Measurements from ENCODE around the gene C2CD4B. TPM values are rescaled to one million over a fixed set of nuclear protein-coding genes. Genes with fewer than 3 reads are reported as not detected.

C2CD4B gene
- total and polyA plus RNA-seq, 2 of the 13 experiments (the other 11 are each of a cell fraction or from before 2014, with no cell fraction given): not detected

DNA sequence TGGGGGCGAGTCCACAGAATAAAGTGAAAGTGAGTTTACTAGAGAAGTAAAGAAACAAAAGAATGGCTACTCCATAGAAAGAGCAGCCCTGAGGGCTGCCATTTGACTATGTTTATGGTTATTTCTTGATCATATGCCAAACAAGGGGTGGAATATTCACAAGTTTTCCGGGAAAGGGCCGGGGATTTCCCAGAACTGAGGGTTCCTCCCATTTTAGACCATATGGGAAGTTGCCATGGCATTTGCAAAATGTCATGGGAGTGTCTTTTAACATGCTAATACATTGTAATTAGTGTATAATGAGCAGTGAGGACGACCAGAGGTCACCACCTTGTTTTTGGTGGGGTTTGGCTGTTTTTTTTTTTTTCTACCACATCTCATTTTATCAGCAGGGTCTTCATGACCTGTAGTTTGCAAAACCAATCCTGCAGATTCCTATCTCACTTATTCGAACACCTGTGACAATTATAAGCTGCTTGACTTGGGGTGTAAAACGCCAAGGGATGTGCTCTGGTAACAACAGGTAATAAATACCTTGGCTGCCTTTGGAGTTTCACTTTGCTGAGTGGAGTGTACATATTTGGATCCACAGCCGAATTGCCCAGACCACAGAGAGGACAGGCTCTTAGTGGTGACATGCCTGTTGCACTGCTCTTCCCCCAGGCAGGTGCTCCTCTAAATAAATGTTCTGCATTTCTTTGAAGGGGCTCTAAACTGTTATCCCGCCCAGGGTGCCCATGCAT, 43.6 kb downstream of the C2CD4B start:
- POLR2A ChIA-PET: no interaction called here
- no peak overlapping the region for H2AFZ ChIP-seq (ENCODE audit: low read length)
- peaks cover 0 to 7% of the 10 kb centered on the region in 2 experiments; a peak in 3 of 5 replicates for H3K27me3 ChIP-seq (ENCODE audit: control insufficient read depth in 1 of 2, insufficient read depth in 2 of 2, low read length in 2 of 2)
- H3K36me3 ChIP-seq (replicated peaks in 1 of 2; ENCODE audit: control insufficient read depth in 1 of 2, insufficient read depth in 2 of 2, low read length in 2 of 2): no peaks in the 10 kb centered on the region
- no peaks in the 10 kb centered on the region for H3K9me3 ChIP-seq (ENCODE audit: low read length)
- DNase-seq (ENCODE audit: low spot score) (no peak), FAIRE-seq (no peak), ATAC-seq (no peak)
- no peak overlapping the region for H3K4me3 ChIP-seq (replicated peaks in 1 of 3; ENCODE audit: insufficient read depth in 1 of 3, low read depth in 2 of 3, low read length in 3 of 3)
- H3K9ac ChIP-seq (ENCODE audit: insufficient read depth, low read depth, low read length): no peak overlapping the region
- 12% methylated on average over 8 of the region's 8 CpGs for WGBS (ENCODE audit: low lambda C conversion rate)
- H4K20me1 ChIP-seq (ENCODE audit: insufficient read depth, low read length): no peaks in the 10 kb centered on the region
- no TSS peak for BruUV-seq (replicated peaks)
- H3K79me2 ChIP-seq (ENCODE audit: insufficient read depth, low read length): no peaks in the 10 kb centered on the region
- CTCF ChIA-PET (ENCODE audit: low intra/inter-chr PET ratio, low total read pairs): no interaction called here
- H3K4me2 ChIP-seq (ENCODE audit: low read depth, low read length): peak overlapping the region; percentile 32; the same call in 1 of the 2 replicates
- no peak overlapping the region for H3K27ac ChIP-seq (ENCODE audit: extremely low read length, insufficient read depth, low read length)
- H3K4me1 ChIP-seq (ENCODE audit: insufficient read depth, low read length): peaks cover 25% of the 10 kb centered on the region
- in situ Hi-C loops (cut with HindIII; ENCODE audit: extremely low pct_ligation_motif_present, low pct_unique_long_range_greater_than_20kb) (no loop called here), intact Hi-C loops (cut with micrococcal nuclease; ENCODE audit: unreplicated experiment) (no loop called here)
- TF ChIP-seq, protein P1, sequence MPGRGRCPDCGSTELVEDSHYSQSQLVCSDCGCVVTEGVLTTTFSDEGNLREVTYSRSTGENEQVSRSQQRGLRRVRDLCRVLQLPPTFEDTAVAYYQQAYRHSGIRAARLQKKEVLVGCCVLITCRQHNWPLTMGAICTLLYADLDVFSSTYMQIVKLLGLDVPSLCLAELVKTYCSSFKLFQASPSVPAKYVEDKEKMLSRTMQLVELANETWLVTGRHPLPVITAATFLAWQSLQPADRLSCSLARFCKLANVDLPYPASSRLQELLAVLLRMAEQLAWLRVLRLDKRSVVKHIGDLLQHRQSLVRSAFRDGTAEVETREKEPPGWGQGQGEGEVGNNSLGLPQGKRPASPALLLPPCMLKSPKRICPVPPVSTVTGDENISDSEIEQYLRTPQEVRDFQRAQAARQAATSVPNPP (CRISPR knock-in tag; IDR thresholded peaks at IDR 0.05): no peak
- no peak for TF ChIP-seq ZNF382 (CRISPR knock-in tag; IDR thresholded peaks at IDR 0.05; ENCODE audit: borderline replicate concordance)
- TF ChIP-seq, protein P2, sequence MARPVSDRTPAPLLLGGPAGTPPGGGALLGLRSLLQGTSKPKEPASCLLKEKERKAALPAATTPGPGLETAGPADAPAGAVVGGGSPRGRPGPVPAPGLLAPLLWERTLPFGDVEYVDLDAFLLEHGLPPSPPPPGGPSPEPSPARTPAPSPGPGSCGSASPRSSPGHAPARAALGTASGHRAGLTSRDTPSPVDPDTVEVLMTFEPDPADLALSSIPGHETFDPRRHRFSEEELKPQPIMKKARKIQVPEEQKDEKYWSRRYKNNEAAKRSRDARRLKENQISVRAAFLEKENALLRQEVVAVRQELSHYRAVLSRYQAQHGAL (CRISPR knock-in tag; IDR thresholded peaks at IDR 0.05; ENCODE audit: not compliant biosample characterization): no peak
- TF ChIP-seq, protein P3, sequence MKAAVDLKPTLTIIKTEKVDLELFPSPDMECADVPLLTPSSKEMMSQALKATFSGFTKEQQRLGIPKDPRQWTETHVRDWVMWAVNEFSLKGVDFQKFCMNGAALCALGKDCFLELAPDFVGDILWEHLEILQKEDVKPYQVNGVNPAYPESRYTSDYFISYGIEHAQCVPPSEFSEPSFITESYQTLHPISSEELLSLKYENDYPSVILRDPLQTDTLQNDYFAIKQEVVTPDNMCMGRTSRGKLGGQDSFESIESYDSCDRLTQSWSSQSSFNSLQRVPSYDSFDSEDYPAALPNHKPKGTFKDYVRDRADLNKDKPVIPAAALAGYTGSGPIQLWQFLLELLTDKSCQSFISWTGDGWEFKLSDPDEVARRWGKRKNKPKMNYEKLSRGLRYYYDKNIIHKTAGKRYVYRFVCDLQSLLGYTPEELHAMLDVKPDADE (CRISPR knock-in tag; IDR thresholded peaks at IDR 0.05): no peak
- TF ChIP-seq, protein P4, sequence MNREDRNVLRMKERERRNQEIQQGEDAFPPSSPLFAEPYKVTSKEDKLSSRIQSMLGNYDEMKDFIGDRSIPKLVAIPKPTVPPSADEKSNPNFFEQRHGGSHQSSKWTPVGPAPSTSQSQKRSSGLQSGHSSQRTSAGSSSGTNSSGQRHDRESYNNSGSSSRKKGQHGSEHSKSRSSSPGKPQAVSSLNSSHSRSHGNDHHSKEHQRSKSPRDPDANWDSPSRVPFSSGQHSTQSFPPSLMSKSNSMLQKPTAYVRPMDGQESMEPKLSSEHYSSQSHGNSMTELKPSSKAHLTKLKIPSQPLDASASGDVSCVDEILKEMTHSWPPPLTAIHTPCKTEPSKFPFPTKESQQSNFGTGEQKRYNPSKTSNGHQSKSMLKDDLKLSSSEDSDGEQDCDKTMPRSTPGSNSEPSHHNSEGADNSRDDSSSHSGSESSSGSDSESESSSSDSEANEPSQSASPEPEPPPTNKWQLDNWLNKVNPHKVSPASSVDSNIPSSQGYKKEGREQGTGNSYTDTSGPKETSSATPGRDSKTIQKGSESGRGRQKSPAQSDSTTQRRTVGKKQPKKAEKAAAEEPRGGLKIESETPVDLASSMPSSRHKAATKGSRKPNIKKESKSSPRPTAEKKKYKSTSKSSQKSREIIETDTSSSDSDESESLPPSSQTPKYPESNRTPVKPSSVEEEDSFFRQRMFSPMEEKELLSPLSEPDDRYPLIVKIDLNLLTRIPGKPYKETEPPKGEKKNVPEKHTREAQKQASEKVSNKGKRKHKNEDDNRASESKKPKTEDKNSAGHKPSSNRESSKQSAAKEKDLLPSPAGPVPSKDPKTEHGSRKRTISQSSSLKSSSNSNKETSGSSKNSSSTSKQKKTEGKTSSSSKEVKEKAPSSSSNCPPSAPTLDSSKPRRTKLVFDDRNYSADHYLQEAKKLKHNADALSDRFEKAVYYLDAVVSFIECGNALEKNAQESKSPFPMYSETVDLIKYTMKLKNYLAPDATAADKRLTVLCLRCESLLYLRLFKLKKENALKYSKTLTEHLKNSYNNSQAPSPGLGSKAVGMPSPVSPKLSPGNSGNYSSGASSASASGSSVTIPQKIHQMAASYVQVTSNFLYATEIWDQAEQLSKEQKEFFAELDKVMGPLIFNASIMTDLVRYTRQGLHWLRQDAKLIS (CRISPR knock-in tag; IDR thresholded peaks at IDR 0.05): no peak
- TF ChIP-seq, protein P5, sequence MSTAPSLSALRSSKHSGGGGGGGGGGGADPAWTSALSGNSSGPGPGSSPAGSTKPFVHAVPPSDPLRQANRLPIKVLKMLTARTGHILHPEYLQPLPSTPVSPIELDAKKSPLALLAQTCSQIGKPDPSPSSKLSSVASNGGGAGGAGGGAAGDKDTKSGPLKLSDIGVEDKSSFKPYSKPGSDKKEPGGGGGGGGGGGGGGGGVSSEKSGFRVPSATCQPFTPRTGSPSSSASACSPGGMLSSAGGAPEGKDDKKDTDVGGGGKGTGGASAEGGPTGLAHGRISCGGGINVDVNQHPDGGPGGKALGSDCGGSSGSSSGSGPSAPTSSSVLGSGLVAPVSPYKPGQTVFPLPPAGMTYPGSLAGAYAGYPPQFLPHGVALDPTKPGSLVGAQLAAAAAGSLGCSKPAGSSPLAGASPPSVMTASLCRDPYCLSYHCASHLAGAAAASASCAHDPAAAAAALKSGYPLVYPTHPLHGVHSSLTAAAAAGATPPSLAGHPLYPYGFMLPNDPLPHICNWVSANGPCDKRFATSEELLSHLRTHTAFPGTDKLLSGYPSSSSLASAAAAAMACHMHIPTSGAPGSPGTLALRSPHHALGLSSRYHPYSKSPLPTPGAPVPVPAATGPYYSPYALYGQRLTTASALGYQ (CRISPR knock-in tag; IDR thresholded peaks at IDR 0.05): no peak
- TF ChIP-seq, protein P6, sequence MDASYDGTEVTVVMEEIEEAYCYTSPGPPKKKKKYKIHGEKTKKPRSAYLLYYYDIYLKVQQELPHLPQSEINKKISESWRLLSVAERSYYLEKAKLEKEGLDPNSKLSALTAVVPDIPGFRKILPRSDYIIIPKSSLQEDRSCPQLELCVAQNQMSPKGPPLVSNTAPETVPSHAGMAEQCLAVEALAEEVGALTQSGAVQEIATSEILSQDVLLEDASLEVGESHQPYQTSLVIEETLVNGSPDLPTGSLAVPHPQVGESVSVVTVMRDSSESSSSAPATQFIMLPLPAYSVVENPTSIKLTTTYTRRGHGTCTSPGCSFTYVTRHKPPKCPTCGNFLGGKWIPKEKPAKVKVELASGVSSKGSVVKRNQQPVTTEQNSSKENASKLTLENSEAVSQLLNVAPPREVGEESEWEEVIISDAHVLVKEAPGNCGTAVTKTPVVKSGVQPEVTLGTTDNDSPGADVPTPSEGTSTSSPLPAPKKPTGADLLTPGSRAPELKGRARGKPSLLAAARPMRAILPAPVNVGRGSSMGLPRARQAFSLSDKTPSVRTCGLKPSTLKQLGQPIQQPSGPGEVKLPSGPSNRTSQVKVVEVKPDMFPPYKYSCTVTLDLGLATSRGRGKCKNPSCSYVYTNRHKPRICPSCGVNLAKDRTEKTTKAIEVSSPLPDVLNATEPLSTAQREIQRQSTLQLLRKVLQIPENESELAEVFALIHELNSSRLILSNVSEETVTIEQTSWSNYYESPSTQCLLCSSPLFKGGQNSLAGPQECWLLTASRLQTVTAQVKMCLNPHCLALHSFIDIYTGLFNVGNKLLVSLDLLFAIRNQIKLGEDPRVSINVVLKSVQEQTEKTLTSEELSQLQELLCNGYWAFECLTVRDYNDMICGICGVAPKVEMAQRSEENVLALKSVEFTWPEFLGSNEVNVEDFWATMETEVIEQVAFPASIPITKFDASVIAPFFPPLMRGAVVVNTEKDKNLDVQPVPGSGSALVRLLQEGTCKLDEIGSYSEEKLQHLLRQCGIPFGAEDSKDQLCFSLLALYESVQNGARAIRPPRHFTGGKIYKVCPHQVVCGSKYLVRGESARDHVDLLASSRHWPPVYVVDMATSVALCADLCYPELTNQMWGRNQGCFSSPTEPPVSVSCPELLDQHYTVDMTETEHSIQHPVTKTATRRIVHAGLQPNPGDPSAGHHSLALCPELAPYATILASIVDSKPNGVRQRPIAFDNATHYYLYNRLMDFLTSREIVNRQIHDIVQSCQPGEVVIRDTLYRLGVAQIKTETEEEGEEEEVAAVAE (CRISPR knock-in tag; IDR thresholded peaks at IDR 0.05; ENCODE audit: borderline replicate concordance): no peak
- TF ChIP-seq SYNCRIP (IDR thresholded peaks at IDR 0.05; ENCODE audit: insufficient read depth, low read depth, low read length): no peak
